Measurements from ENCODE around the gene RNF166.

Gene RNF166

DNA sequence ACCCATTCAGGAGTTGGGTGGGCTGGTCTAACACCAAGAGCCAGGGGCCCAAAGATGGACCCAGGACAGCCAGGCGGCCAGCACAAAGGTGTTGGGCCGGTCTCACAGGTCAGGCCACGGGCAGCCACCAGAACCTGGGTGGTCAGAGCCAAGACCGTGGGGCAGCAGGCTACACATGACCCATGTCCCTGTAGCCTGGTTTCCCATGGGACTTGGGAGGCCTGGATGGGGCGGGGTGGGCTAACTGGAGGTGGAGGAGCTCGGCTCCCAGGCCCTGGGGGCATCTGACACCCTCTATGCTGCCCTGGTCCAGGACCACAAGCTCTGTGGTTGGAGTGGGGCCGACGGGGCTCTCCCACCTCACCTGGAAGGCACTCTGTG, 17.3 kb upstream of the RNF166 start:
- no peak for DNase-seq

DNA sequence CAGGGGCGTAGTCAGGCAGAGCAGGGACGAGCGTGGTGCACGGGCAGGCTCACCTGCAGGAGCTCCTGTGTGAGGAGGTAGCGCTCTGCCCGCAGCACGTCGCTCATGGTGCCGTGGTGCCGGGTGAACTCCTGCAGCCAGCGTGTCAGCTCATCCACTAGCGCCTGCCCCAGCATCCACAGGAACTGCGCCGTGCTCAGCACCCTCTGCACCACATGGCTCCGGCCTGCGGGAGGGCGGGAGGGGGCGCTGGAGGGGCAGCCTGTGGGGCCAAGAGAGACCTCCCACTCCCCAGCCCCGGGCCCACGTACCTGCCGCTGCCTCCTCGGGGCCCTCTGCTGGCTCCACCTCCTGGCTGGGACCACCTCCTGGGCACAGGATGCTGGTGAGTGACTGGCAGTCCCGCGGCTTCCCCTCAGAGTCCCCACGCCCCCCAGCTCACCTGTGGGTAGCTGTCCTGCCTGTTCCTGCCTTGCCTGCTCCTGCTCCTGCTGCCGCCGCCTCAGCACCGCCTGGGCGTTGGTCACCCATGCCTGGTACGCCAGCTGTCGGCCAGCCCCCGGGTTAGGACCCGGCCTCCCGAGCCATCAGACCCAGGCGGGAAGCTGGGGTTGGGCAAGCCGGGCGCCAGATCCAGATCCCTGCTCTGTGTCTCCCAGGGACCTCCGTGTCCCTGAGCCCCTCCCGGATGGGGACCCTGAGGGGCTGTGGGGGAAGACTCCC, 16.7 kb upstream of the RNF166 start:
- no peak for DNase-seq

- DNase-seq: no peak
These were observed 15.9 kb upstream of the RNF166 start for GRCh38 chr16:88721815-88722755.

DNA sequence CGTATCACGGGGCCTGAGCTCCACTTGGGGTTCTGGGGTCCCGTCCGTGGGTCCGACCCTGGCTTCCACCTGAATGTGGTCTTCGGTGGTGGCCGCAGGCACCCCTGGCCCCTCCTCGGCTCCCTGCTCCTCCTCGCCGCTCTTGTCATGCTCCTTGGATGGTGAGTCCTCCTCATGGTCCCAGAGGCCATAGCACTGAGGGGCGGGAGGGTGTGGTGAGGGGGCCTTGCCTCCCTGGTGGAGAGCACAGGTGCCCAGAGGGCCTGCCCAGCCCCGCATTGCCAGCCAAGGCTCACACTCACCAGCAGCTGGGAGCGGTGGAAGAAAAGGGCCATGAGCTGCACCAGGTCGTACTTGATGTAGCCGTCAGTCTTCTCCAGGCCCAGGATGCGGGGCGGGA, 15.0 kb upstream of the RNF166 start:
- no peak for DNase-seq

- no peak for DNase-seq
These were observed 14.3 kb upstream of the RNF166 start for GRCh38 chr16:88720396-88720970.

GRCh38 chr16:88719933-88720296, 13.7 kb upstream of the RNF166 start:
- DNase-seq: no peak

GRCh38 chr16:88719267-88719932, 13.2 kb upstream of the RNF166 start:
- no peak for DNase-seq

- no peak for DNase-seq
These were observed 12.0 kb upstream of the RNF166 start for GRCh38 chr16:88718178-88718577.

- DNase-seq: no peak
These were observed 10.4 kb upstream of the RNF166 start for GRCh38 chr16:88716601-88717001.

GRCh38 chr16:88716201-88716600, 10.0 kb upstream of the RNF166 start:
- DNase-seq: no peak

GRCh38 chr16:88715312-88716190, 9.3 kb upstream of the RNF166 start:
- DNase-seq: no peak

DNA sequence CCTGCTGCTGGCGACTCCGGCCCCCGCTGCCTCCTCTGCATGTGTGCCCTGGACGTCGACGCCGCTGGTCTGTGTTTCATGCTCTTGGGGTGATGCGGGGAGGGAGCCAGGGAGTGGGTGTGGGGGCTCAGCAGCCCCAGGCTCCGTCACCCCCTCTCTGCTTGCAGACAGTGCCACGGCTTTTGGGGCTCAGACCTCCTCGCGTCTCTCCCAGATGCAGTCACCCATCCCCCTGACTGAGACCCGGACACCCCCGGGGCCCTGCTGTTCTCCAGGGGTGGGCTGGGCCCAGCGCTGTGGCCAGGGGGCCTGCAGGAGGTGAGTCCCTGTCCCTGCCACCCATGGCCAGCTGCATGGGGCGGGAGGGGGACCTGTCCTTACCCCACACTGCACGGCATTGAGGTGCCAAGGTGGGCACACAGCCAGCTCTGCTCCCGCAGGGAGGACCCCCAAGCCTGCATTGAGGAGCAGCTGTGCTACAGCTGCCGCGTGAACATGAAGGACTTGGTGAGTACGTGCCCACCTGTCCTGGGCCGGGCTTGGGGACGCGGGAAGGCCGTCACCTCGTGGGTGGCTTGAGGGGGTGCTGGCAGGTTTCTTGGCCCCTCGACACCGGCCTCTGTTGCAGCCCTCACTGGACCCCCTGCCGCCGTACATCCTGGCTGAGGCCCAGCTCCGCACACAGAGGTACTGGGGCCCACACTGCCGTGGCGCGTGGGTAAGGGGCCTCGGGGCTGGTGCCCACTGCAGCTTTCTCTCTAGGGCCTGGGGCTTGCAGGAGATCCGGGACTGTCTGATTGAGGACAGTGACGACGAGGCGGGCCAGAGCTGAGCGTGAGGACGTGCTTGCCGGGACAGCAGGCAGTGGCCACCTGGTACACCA, 8.5 kb upstream of the RNF166 start:
- no peak for DNase-seq

DNA sequence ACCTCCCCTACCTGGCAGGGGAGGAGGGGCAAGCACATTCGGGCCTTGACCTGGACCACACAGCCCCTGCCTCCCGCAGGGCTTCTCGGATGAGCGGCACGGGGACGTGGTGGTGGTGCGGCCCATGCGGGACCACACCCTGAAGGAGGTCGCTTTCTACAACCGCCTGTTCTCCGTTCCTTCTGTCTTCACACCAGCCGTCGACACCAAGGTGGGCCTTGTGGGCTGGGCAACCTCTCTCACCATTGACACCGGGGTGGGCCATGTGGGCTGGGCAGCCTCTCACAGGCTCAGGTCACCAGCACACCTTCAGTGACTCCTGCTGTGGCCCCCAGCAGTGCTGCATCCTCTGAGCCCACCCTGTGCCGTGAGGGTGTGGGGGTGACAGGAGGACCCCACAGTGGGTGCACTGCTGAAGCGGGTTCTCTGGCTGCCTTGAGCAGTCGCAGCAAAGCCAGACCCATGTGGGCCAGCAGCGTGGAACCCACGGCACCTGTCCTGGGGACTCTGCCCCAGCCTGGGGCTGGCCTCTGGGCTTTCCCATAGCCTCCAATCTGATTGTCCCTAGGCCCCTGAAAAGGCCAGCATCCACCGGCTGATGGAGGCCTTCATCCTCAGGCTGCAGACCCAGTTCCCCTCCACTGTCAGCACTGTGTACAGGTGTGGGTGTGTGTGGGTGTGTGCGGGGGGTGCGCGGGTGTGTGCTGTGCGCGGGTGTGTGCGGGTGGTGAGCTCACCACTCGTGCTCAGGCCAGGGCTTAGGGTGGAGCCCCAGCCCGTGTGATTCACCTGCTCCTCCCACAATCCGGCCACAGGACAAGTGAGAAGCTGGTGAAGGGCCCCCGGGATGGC, 7.6 kb upstream of the RNF166 start:
- DNase-seq: no peak

DNA sequence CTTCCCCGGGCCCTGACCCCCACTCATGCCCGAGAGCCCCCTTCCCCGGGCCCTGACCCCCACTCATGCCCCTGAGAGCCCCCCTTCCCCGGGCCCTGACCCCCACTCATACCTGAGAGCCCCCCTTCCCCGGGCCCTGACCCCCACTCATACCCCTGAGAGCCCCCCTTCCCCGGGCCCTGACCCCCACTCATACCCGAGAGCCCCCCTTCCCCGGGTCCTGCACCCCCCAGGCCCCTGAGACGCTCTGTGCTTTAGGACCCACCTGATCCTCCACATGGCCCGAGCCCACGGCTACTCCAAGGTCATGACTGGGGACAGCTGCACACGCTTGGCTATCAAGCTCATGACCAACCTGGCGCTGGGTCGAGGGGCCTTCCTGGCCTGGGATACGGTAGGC, 6.8 kb upstream of the RNF166 start:
- DNase-seq: no peak

DNA sequence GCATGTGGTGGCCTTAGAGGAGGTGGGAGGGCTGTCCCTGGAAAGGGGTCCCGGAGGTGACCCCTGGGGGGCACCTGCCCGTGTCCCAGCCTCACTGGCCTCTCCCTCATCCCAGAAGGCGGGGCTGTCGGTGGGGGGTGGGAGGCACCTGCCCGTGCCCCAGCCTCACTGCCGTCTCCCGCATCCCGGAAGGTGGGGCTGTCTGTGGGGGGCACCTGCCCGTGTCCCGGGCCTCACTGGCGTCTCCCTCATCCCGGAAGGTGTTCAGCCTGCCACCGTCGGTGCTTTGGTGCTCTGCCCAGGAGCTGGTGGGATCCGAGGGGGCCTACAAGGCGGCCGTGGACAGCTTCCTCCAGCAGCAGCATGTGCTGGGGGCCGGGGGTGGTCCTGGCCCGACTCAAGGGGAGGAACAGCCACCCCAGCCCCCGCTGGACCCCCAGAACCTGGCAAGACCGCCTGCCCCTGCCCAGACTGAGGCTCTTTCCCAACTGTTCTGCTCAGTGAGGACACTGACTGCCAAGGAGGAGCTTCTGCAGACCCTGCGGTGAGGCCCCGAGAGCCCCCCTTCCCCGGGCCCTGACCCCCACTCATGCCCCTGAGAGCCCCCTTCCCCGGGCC, 6.3 kb upstream of the RNF166 start:
- DNase-seq: no peak

DNA sequence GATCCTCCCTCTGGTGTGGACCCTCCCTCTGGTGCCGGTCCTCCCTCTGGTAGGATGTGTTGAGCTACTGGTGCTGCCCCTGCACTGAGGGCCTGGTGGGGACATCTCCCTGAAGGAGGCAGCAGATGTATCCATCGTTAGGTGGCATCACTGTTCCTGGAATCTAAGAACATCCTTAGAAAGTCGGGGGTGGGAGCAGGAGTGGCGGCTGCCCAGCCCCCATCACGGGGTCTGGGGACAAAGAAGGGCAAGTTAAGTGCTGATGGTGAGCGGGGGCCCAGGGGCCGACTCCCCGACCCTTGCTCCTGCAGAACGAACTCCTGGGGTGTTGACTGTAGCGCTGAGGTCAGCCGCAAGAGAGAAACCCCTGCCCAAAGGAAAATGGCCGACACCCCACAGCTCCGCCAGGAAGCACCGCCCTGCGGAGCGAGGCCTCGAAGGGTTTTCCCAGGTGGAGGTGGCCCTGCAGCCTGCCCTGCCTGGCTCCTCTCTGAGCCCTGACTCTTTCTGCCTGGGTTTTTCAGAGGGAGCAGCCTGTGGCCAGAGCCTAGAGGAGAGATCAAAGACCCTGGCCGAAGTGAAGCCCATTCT, 5.6 kb upstream of the RNF166 start:
- no peak for DNase-seq

- DNase-seq: no peak
These were observed 4.3 kb upstream of the RNF166 start for GRCh38 chr16:88710556-88710955.

DNA sequence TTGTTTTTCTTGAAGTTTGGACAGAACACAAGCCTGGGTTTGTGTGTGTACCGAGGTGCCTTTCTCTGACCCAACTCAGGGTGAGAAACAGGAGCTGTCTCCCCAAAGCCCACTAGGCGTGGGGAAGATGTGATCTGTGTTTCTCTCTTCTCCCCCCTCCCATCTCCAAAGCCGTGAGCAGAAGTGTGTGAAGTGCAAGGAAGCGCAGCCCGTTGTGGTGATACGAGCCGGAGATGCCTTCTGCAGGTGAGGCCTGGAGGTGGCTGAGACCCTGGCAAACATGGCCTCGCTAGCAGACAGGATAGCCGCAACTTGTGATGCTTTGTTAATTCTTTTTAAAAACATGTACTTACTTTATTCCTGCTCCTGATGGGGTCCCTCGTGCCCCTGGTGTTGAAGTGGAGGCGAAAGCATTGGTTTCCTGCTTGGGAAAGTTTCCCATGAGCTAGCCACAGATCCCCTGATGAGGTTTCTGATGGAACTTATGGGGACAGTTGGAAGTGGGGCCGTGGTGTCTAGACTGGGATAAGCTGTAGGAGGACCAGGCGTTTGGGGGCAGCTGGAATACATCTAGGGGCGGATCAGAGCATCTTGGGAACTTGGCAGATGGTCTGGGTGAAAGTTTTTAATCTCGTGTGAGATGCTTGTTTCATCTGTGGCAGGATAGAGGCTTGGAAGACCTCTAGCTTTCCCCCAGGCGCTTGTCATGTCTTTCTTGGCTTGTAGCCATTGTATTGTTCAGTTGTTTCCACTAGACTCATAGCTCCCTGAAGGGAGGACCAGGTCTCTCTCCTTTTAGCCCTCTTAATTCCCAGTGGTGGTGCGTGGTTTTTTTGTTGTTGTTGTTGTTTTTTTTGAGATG, 988 bp upstream of the RNF166 start:
- no peak for DNase-seq
